GM21529 (cell line): Measurements from ENCODE around the gene SETD1B.
"Not testable (repeated sequence)": the region's sequence is repeated elsewhere in the genome, so short reads cannot be mapped to it uniquely, and the experiment has no call there.

Experiments
- ATAC-seq: cut with Tn5 transposase; IDR thresholded peaks from one replicate; pipeline ENCODE4 v1.9.1; 2021; ENCODE audit not compliant: unreplicated experiment

Gene SETD1B

DNA sequence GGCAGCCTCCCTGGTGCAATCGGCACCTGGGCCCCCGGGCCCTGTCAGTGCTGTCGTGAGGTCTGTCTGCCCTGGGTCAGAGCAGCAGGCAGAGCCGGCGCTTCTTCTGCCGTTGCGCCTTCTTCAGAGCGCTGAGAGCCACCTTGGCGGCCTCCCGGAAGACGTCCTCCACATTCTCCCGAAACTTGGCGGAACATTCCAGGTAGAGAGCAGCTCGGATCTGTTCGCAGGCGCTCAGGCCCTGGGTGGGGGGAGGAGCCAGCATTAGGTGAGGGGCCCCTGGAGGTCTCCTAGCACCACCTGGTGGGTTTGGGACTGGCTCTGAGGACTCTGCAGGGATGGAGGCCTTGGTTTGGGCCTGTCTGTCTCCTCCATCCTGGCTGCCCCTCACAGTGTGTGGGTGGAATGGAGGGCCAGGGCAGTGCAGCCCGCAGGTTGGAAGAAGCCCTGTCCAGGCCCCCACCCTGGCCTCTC, 24.4 kb upstream of the SETD1B start:
- no peak for ATAC-seq

DNA sequence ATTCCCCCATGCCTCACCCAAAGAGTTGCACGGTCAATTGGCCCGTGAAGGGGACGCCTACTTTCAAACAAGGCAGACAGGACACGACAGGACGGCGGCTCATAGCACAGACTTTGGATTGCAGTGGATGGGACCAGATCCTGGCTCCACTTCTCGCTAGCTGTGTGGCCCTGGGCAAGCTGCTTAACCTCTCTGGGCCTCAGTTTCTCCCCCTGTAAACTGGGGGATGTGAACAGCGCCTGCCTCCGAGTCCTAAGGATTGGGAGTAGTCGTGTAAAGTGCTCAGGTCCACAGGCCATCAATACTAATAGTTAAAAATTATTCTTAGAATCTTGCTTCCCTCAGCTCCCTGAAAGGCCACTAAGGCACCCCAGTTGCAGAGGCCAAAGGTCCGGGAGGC, 23.4 kb upstream of the SETD1B start:
- ATAC-seq, result no peak

DNA sequence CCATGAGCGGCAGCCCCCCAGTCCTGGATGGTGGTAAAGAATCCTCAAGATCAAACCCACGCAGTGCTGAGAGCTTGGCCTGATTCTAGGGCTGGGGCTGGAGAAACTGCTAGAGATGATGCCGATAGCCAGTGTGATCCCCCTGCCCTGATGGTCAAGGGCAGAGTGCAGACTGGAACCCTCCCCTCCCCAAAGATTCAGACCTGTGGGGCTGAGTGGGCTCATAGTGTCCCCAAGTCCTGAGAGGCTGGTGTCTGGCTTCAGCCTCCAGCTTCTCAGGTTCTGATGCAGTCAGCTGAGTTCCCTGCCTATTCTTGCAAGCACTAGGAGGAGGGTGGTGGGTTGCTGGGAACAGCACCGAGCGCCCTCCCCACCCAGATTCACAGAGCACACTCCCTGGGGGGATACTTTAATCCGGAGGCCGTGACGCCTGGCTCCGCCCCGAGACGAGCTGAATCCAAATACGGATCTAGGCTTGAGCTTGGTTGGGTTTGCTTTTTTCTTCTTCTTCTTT, 22.3 kb upstream of the SETD1B start:
- ATAC-seq, result peak; percentile 28

DNA sequence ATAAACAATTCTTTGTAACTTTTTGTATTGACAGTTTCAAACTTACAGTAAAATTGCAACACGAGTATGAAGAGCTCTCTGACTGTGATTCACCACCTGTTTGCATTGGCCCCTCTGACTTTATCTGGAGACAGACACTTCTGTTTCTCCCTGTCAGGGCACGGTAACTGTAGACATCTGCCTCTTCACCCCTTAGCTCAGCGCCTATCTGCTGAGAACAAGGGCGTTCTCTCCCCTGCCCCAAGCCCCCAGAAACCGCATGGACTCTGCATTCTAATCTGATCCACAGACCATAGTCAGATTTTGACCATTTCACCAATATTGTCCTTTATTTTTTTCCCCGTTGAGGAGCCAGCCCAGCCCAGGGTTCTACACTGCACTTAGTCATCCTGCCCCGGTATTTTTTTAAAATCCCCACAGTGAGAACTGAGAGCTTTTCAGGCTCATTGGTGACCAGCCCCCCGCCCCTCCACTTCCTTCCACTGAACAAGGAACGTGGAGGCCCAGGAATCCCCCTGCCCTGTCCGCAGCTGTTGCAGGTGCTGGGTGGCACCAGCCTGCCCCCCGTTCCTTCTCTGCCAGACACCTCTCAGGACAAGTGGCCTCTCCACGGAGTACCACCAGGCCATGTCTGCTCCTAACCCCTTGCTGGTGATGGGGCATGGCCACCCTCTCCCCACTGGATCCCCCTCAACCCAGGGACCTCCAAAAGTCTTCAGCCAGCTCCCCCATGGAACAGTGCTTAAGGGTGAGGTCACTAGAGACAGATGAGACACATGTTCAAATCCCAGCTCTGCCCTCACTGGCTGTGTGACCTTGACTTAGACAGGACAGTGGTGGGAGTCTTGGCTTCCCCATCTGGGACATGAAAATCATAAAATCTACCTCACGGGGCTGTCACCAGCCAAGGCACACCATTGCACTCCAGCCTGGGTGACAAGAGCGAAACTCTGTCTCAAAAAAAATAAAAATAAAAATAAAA, 21.5 kb upstream of the SETD1B start:
- peak; percentile 44 for ATAC-seq

DNA sequence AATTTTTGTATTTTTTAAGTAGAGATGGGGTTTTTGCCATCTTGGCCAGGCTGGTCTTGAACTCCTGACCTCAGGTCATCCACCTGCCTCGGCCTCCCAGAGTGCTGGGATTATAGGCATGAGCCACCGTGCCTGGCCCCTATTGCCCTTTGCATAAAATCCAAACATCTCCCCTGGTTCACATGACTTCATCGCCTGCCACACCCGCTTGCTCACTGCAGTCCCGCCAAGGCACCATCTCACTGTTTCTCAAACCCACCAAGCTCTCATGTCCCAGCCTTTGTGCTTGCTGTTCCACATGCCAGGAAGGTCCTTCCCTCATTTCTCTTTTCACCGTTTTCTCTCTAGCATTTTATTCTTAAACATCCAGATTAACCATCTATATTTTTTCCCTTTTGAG, 20.0 kb upstream of the SETD1B start:
- no peak for ATAC-seq

DNA sequence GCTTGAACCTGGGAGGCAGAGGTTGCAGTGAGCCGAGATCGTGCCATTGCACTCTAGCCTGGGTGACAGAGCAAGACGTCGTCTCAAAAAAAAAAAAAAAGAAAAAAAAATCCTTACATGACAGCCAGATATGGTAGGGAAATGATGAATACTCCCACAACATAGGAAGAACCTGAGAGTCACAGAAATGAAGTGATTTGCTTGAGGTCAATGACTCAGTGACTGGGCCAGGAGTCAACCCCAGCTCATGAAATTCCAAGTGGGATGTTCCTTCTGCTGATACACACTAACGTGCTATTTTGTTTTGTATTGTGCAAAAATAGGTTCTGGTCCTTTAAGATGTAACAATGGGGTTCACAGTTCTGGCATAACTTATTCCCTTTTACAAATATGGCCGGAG, 19.3 kb upstream of the SETD1B start:
- ATAC-seq, result no peak

DNA sequence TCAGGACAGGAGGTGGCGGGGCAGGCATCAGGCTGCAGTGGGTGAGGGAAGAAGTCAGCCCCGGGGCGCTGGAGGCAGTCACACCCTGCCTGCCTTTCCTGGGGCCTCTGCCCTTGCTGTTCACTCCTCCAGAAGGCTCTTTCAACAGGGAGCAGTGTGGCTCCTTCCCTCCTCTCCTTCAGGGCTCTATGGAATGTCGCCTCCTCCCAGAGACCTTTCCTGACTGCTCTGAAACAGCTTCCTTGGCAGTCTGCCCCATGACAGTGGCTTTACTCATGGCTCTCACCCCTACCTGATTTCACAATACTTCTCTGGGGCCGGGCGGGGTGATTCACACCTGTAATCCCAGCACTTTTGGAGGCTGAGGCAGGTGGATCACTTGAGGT, 17.4 kb upstream of the SETD1B start:
- no peak for ATAC-seq

DNA sequence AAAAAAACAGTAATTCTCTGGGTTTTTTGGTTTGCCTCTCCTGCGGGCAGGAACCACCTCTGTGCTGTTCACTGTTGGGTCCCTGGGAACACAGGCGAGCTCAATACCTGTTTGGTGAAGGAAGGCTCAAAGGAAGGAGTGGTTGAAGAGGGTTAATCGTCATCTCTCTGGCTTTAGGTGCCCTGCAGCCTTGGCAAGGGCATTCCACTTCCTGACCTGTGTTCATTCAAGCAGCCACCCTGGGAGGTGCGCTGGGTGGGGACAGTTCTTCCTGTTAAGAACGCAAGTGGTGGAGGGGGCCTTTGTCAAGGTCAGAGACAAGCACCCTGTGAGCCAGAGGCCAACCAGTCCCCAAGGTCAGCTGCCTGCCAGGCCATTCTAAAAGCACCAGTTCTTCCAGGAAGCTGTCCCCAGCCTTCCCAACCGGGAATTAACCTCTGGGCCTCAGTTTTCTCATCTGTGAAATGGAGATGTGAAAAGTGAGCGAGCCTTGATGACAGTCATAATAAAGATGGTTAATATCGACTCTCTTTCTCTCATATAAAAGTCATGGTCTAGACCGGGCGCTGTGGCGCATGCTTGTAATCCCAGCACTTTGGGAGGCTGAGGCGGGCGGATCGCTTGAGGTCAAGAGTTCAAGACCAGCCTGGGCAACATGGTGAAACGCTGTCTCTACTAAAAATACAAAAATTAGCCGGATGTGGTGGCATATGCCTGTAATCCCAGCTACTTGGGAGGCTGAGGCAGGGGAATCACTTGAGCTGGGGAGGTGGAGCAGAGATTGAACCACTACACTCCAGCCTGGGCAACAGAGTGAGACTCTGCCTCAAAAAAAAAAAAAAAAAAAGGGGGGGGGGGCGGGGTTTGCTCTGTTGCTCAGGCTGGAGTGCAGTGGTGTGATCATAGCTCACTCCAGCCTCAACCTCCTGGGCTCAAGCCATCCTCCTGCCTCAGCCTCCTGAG, 16.5 kb upstream of the SETD1B start:
- ATAC-seq, result no peak

DNA sequence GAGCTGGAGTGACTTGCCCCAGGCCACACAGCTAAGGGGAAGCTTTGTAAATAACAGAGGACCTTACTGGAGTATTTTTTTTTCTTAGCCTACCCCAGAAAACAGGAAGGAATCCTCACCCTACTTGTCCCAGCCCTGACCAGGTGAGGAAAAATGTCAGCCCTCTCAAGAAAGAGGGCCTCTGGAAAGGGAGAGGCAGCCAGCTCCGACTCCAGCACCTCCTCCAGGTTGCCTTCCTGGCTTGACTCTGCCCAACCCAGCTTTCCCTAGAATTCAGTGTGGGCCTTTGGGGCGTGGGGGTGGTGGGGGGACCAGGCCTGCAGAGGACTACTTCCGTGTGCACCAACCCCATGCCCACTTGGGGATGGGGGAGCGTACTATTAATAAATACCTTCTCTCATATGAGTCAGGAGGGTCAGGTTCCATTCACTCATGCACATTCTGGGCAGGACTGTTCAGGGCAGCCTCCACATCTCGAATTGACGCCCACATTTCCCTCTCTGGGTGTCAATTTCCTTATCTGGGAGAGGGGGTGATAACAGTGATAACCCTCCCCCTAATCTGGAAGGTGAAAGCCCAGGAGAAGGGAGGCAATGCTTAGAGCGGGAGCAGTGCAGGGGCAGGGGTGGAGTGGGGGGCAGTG, 15.5 kb upstream of the SETD1B start:
- no peak for ATAC-seq

DNA sequence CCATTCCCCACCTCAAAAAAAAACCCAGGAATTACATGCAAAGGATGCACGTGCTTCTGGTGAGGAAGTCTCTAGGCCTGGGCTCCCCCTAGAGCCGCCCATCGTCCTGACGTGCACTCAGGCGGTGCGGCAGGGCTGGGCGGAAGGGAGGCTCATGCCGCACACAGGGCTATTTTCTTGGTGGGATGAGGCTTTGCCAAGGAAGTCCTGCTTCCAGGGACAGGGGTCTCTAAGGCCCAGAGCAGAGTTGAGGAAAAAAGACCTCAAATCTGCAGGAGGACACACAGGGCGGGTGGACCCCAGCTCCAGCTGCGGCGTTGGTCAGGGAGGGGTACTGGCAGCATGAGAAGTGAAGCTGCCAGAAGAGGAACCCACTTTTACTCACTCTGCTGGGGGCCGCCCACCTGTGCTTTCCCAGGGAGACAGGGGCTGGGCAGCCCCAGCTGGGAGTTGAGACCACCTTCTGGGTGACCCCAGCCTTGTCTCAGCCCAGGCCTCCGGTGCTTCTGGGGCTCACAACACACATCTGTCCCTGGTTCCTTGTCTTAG, 14.5 kb upstream of the SETD1B start:
- peak; percentile 17 for ATAC-seq

DNA sequence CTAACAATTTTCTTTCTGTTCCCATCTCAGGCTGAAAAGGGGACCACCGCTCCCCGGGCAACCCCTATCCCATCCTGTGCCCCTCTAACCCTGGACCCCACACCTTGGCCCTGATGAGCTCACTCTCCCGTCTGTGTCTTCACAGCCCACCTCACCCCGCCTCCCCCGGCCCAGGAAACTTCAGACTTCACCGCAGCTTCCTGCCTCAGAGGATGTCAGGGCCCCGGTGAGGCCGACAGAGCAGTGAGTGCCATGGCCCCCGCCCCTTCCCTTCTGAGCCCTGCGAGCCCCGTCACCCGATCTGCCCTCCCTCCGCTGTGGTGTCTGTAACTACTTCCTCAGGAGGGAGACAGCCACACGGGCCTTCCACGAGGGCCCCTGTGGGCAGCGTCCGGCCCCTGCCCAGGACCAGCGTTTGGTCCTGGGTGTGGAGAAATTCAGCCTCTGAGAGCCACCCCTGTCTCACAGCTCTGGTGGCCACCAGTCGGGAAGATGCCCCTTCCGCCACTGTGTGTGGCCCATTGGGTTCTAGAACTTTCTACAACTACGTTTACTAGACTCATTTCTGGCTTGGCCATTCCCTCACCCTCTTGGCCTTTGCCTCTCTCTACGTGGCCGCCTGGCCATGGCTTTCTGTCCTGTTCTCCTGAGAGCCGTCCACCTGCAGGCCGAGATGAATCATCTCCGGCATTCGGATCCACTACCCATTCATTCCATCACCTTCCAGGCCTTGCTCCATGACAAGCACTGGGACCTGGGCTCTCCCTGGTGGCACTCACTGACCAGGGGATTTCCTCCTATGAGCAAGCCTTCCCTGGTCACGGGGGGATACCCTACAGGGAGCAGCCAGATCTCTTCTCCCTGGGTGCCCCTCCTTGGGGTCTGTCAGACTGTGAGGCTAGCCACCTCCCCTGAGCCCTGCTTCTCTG, 13.7 kb upstream of the SETD1B start:
- ATAC-seq, result peak; percentile 36

DNA sequence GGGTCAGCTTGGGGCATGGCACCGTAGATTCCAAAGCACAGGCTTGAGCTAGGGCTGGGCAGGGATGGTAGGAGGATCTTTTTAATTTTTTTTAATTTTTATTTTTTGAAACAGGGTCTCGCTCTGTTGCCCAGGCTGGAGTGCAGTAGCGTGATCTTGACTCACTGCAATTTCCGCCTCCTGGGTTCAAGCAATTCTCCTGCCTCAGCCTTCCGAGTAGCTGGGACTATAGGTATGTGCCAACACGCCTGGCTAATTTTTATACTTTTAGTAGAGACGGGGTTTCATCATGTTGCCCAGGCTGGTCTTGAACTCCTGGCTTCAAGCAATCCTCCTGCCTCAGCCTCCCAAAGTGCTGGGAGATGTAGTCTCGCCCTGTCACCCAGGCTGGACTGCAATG, 13.0 kb upstream of the SETD1B start:
- not testable (repeated sequence) for ATAC-seq

DNA sequence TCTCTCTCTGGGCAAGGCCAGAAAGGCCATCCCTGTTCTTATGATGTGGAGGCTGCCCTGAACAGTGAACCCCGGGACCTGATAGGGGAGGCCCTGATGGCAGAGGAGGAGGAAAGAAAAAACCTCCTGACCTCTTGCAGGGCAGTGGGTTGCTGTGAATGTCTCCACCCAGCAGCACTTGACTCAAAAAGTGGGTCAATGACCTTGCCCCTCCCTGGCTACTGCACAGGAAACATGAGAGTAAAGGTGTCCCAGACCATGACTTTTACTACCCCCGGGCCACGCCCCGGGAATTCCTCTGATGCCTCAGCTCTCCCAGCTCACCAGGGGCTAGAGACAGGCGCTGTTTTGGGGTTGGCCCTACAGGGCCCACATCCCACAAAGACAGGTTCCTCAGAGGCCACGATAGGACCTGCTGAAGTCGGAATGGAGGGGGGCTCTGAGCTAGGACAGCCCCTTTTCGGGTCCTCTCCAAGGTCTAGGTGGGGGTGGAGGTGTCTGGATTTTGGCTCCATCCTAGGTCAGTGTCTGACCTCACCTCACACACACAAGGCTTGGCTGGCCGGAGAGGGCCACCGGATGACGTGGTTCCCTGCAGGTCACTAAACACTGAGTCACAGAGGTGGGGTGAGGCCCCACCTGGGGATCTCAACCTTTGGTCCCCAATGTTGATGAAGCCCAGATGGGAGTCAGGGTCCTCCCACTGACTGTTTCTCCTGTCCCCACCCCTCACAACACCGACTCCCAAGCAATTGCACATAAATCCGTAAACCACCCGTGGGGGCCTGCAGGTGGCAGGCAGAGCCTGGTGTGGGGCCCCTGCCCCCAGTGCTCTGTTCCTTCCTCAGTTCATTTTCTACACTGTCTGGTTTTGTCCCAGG, 11.9 kb upstream of the SETD1B start:
- no peak for ATAC-seq

DNA sequence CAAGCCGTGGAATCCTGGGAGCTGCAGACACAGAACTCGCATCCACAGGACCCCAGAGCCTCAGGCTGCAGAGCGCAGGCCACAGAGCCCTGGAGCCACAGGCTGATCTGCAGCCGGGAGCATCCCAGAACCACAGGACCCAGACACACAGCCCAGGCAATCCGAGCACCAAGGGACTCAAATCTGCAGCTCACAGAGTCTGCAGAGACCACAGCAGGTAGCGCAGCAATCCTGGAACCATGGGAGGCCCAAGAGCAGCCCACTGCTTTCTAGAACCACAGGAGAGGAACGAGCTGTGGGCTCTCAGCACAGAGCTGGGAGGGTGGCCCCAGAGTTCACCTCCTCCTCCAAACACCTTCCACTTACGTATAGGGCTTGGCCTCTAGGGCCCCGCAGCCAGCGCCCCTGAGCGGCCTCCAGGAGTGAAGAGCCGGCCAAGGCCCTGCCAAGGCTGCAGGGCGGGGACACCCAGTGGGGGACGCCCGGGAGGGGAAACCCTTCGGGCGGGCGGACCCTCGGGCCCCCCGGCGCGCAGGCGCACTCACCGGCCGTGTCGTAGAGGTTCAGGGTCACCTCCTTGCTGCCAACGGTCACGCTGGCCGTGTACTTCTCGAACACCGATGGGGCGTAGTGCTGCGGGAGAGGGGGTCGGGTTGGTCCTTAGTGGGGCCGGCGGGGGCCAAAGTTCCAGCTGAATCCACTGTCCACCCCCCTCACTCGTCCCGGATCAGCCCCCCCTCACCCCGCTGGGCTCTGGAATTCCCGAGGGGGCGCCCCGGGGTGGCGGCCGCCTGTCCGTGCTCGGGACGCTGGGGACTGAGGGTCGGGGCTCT, 11.0 kb upstream of the SETD1B start:
- ATAC-seq, result peak; percentile 15

DNA sequence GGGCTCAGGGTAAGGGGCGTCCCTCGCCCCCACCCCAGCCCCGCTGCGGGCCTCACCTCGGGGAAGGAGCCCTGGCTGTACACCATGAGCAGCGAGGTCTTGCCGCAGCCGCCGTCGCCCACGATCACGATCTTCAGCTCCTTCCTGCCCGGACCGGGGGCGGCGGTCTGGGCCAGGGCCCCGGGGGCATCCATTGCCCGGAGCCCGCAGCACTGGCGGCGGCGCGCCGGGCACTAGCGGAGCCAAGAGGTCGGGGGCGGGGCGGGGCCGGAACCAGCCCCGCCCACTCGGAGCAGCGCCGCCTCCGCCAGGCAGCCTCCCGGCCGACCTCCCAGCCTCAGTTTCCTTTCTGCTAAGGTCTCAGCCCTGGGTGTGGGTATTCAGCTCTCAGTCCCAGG, 10.4 kb upstream of the SETD1B start, which contains the start of gene RHOF:
Gene RHOF (minus strand): TSS at position 249 of the 398 bp plus-strand sequence. CDS start 55 bp downstream, at position 194.
- no peak for ATAC-seq

DNA sequence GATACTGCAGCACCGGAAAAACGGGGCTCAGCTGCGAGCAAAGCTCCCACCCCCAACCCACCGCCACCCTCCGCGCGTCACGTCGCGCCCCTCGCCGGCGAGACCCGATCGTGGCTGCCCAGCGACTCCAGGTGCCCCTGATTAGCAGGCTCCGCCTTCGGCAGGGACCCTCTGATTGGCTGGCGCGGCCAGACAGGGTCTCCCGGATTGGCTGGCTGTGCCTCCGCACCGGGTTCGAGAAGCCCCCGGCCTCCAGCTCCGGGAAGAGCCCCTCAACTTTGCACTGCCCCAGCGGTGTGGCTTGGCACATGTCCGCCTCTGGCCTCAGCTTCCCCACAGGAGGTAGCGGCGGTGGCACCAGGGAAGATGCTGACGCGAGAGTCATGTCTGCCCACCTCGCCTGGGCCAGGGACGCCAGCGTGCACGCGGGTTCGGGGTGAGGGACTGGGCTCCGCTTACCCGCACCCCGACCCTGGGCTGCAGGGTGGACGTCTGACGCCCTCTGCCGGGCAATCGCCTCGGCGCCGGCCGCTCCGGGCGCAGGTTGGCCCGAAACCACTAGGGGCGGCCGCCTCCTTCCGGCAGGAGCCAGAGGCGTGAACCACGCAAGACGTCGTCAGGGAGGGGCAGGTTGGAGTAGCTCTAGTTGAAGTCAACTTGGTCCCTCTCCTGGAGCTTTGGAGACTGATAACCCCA, 9.8 kb upstream of the SETD1B start:
- ATAC-seq, result peak; percentile 43

DNA sequence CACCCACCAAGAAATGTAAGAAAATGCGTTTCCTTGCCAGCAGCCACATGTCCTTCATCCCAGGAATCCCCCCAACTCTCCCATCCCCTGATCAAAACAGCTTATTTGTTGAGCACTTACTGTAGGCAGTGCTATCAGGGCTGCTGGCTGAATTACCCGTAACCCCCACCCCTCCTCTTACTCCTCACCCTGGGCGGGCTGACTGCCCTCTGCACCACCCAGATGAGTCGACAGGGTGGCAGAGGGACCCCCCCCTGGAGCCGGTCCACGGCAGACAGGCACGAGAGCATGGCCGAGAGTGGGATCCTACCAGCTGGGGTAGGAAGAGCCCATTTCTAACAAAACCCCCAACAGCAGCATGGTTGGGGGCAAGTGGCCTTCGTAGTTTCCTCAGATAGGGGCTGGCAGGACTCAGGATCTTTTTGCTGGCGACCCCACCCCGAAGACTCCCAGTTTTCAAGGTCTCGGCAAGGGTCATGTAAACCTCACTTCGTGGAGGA, 9.2 kb upstream of the SETD1B start:
- no peak for ATAC-seq
